BE2C (cell line): Measurements from ENCODE around the gene CISH.

ENCODE experiments used
- DNase-seq: peaks from one replicate; pipeline ENCODE4 v3.0.0-alpha.2; 2020
- H3K27me3 ChIP-seq: fragments of 250-450 bp; sonication (Bioruptor Pico); 2 replicates; pipeline ENCODE4 v1.5.1; 2020; ENCODE audit warnings: mild to moderate bottlenecking
- H3K36me3 ChIP-seq: fragments of 250-450 bp; sonication (Bioruptor Pico); 2 replicates; pipeline ENCODE4 v1.5.1; 2020; ENCODE audit warnings: mild to moderate bottlenecking
- H3K4me1 ChIP-seq: fragments of 250-450 bp; sonication (Bioruptor Pico); 2 replicates; pipeline ENCODE4 v1.5.1; 2020
- H3K4me3 ChIP-seq: 2 replicates; pipeline ENCODE4 v1.5.1; 2011; ENCODE audit warnings: low read depth, low read length
- H3K9me3 ChIP-seq: fragments of 250-450 bp; sonication (Bioruptor Pico); 2 replicates; pipeline ENCODE4 v1.5.1; 2020
- CTCF ChIP-seq: IDR thresholded peaks from 2 replicates; pipeline ENCODE4 v1.5.1; 2012; ENCODE audit warnings: mild to moderate bottlenecking, low read depth, low read length

The CISH gene

GRCh38 chr3:50606596-50606995 is 5.0 kb downstream of the CISH start:
- TF ChIP-seq CTCF: no peak
- Histone ChIP-seq H3K4me1 (peaks cover 13% of the 10 kb centered on the region), H3K36me3 (no peaks in the 10 kb centered on the region), H3K27me3 (no peaks in the 10 kb centered on the region), H3K4me3 (no peak overlapping the region), H3K9me3 (no peaks in the 10 kb centered on the region)
- no peak for DNase-seq

- TF ChIP-seq CTCF: no peak
- no peaks in the 10 kb centered on the region for H3K9me3 ChIP-seq
- H3K4me1 ChIP-seq: peaks cover 16% of the 10 kb centered on the region
- no peak overlapping the region for H3K4me3 ChIP-seq
- H3K27me3 ChIP-seq: no peaks in the 10 kb centered on the region
- no peak for DNase-seq
- H3K36me3 ChIP-seq: no peaks in the 10 kb centered on the region
These were observed 5.7 kb downstream of the CISH start for GRCh38 chr3:50605901-50606326.

GRCh38 chr3:50604628-50605588 is 6.7 kb downstream of the CISH start:
- no peaks in the 10 kb centered on the region for H3K36me3 ChIP-seq

GRCh38 chr3:50604110-50604621 is 7.4 kb downstream of the CISH start:
- H3K4me1 ChIP-seq: peaks cover 18% of the 10 kb centered on the region

More at GRCh38 chr3:50604628-50605588, 6.7 kb downstream of the CISH start:
- Histone ChIP-seq H3K9me3 (no peaks in the 10 kb centered on the region), H3K4me1 (peaks cover 18% of the 10 kb centered on the region), H3K27me3 (no peaks in the 10 kb centered on the region), H3K4me3 (no peak overlapping the region)
- no peak for DNase-seq
- no peak for TF ChIP-seq CTCF

GRCh38 chr3:50603261-50604109 is 8.1 kb downstream of the CISH start:
- H3K9me3 ChIP-seq: no peaks in the 10 kb centered on the region
- H3K27me3 ChIP-seq: no peaks in the 10 kb centered on the region
- no peak for TF ChIP-seq CTCF
- no peak overlapping the region for H3K4me3 ChIP-seq
- DNase-seq: no peak
- peaks cover 18% of the 10 kb centered on the region for H3K4me1 ChIP-seq
- no peaks in the 10 kb centered on the region for H3K36me3 ChIP-seq

More at GRCh38 chr3:50604110-50604621, 7.4 kb downstream of the CISH start:
- Histone ChIP-seq H3K4me3 (no peak overlapping the region), H3K9me3 (no peaks in the 10 kb centered on the region), H3K36me3 (no peaks in the 10 kb centered on the region), H3K27me3 (no peaks in the 10 kb centered on the region)
- no peak for DNase-seq
- no peak for TF ChIP-seq CTCF
